ENCODE measurements around the gene ROBO1. TPM values are rescaled to one million over a fixed set of nuclear protein-coding genes. Genes with fewer than 3 reads are reported as not detected.

Gene ROBO1
- total RNA-seq, 1 donor from 2014 or later: 78.0 TPM

GRCh38 chr3:79255702-79256101 is 512.1 kb downstream of the ROBO1 start:
- H3K9me3 Mint-ChIP-seq (ENCODE audit: low read depth): no peaks in the 10 kb centered on the region
- no peaks in the 10 kb centered on the region for H3K27me3 Mint-ChIP-seq
- no peaks in the 10 kb centered on the region for H3K36me3 Mint-ChIP-seq (ENCODE audit: insufficient read depth)
- no peak for DNase-seq (ENCODE audit: low spot score, unreplicated experiment)
- TF ChIP-seq, protein P1, sequence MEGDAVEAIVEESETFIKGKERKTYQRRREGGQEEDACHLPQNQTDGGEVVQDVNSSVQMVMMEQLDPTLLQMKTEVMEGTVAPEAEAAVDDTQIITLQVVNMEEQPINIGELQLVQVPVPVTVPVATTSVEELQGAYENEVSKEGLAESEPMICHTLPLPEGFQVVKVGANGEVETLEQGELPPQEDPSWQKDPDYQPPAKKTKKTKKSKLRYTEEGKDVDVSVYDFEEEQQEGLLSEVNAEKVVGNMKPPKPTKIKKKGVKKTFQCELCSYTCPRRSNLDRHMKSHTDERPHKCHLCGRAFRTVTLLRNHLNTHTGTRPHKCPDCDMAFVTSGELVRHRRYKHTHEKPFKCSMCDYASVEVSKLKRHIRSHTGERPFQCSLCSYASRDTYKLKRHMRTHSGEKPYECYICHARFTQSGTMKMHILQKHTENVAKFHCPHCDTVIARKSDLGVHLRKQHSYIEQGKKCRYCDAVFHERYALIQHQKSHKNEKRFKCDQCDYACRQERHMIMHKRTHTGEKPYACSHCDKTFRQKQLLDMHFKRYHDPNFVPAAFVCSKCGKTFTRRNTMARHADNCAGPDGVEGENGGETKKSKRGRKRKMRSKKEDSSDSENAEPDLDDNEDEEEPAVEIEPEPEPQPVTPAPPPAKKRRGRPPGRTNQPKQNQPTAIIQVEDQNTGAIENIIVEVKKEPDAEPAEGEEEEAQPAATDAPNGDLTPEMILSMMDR (IDR thresholded peaks at IDR 0.05; ENCODE audit: unreplicated experiment): no peak
- H3K4me1 Mint-ChIP-seq (ENCODE audit: low read depth): no peaks in the 10 kb centered on the region
- no peak overlapping the region for H3K27ac Mint-ChIP-seq
- no peak overlapping the region for H3K4me3 Mint-ChIP-seq (ENCODE audit: low read depth)

GRCh38 chr3:79255292-79255691 is 512.5 kb downstream of the ROBO1 start:
- Mint-ChIP-seq H3K36me3 (ENCODE audit: insufficient read depth) (no peaks in the 10 kb centered on the region), H3K9me3 (ENCODE audit: low read depth) (no peaks in the 10 kb centered on the region)
- TF ChIP-seq, protein P1 (IDR thresholded peaks at IDR 0.05; ENCODE audit: unreplicated experiment): no peak

GRCh38 chr3:79253704-79254103 is 514.1 kb downstream of the ROBO1 start:
- Mint-ChIP-seq H3K36me3 (ENCODE audit: insufficient read depth) (no peaks in the 10 kb centered on the region), H3K4me1 (ENCODE audit: low read depth) (peaks cover under 1% of the 10 kb centered on the region), H3K4me3 (ENCODE audit: low read depth) (no peak overlapping the region), H3K27ac (no peak overlapping the region), H3K9me3 (ENCODE audit: low read depth) (no peaks in the 10 kb centered on the region), H3K27me3 (no peaks in the 10 kb centered on the region)
- TF ChIP-seq, protein P1 (IDR thresholded peaks at IDR 0.05; ENCODE audit: unreplicated experiment): no peak
- DNase-seq (ENCODE audit: low spot score, unreplicated experiment): no peak

More at GRCh38 chr3:79255292-79255691, 512.5 kb downstream of the ROBO1 start:
- no peak overlapping the region for H3K4me3 Mint-ChIP-seq (ENCODE audit: low read depth)
- H3K27me3 Mint-ChIP-seq: no peaks in the 10 kb centered on the region
- DNase-seq (ENCODE audit: low spot score, unreplicated experiment): no peak
- no peaks in the 10 kb centered on the region for H3K4me1 Mint-ChIP-seq (ENCODE audit: low read depth)
- no peak overlapping the region for H3K27ac Mint-ChIP-seq

GRCh38 chr3:79253271-79253670 is 514.5 kb downstream of the ROBO1 start:
- Mint-ChIP-seq H3K9me3 (ENCODE audit: low read depth) (no peaks in the 10 kb centered on the region), H3K4me3 (ENCODE audit: low read depth) (no peak overlapping the region)
- TF ChIP-seq, protein P1 (IDR thresholded peaks at IDR 0.05; ENCODE audit: unreplicated experiment): no peak

GRCh38 chr3:79250746-79251145 is 517.1 kb downstream of the ROBO1 start:
- Mint-ChIP-seq H3K9me3 (ENCODE audit: low read depth) (no peaks in the 10 kb centered on the region), H3K4me3 (ENCODE audit: low read depth) (no peak overlapping the region), H3K36me3 (ENCODE audit: insufficient read depth) (no peaks in the 10 kb centered on the region), H3K27ac (no peak overlapping the region), H3K4me1 (ENCODE audit: low read depth) (peaks cover 20% of the 10 kb centered on the region), H3K27me3 (no peaks in the 10 kb centered on the region)
- TF ChIP-seq, protein P1 (IDR thresholded peaks at IDR 0.05; ENCODE audit: unreplicated experiment): no peak
- DNase-seq (ENCODE audit: low spot score, unreplicated experiment): no peak

More at GRCh38 chr3:79253271-79253670, 514.5 kb downstream of the ROBO1 start:
- H3K36me3 Mint-ChIP-seq (ENCODE audit: insufficient read depth): no peaks in the 10 kb centered on the region
- H3K4me1 Mint-ChIP-seq (ENCODE audit: low read depth): peaks cover 2% of the 10 kb centered on the region
- H3K27ac Mint-ChIP-seq: no peak overlapping the region
- DNase-seq (ENCODE audit: low spot score, unreplicated experiment): no peak
- no peaks in the 10 kb centered on the region for H3K27me3 Mint-ChIP-seq
